Measurements from ENCODE around the gene SCGN. TPM values are rescaled to one million over a fixed set of nuclear protein-coding genes. Genes with fewer than 3 reads are reported as not detected.

SCGN gene
- total and polyA plus RNA-seq, 2 of the 4 experiments (the other 2 are of a cell fraction): not detected

DNA sequence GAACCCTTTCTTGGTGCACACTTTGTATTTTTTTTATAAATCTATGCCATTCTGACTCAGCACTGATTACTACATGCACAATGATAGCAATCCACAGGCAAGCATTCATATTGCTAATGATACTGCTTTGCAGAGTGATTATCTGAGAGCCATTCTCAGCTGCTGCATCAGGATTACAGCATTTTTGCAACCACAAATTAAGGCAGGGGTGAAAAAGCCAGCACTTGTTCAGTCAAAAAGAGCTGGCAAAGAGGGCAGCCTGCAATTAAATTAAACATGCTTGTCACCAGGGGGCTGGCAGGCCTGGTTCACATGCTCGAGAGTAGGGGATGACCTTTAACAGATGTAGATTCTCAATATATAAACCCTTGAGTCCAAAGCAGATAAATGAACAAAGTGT, 61.8 kb downstream of the SCGN start:
- H3K27ac ChIP-seq (ENCODE audit: insufficient read depth, low read length): no peak overlapping the region
- H3K4me2 ChIP-seq (ENCODE audit: low read depth, low read length): no peak overlapping the region
- no peak overlapping the region for H3K4me3 ChIP-seq (ENCODE audit: insufficient read depth, low read depth, low read length)
- H3K9ac ChIP-seq (ENCODE audit: low read depth, low read length): no peak overlapping the region
- H3K9me3 ChIP-seq (ENCODE audit: control insufficient read depth, insufficient read depth, low read length): no peaks in the 10 kb centered on the region
- no peaks in the 10 kb centered on the region for H3K4me1 ChIP-seq (ENCODE audit: control insufficient read depth, insufficient read depth, low read length)
- no peaks in the 10 kb centered on the region for H3K79me1 ChIP-seq (ENCODE audit: low read depth in 1 of 2, low read length in 2 of 2)
- H2AK9ac ChIP-seq (replicated peaks; ENCODE audit: low read depth, low read length, poor library complexity): no peak overlapping the region
- intact Hi-C loops (cut with micrococcal nuclease) (loop anchor here (10.0 kb wide), 1 partner anchor 449 kb away; no protein-coding TSS in a partner anchor), dilution Hi-C loops (cut with HindIII; ENCODE audit: low sequenced_read_pairs, unreplicated experiment) (no loop called here), in situ Hi-C loops (cut with MboI; ENCODE audit: low sequenced_read_pairs) (no loop called here)
- no peak overlapping the region for H2BK5ac ChIP-seq (ENCODE audit: low read depth, low read length, poor library complexity, severe bottlenecking)
- H2AK5ac ChIP-seq (ENCODE audit: low read depth, low read length): no peak overlapping the region
- no peak overlapping the region for H2BK120ac ChIP-seq (ENCODE audit: low read depth, low read length)
- no peak overlapping the region for H4K8ac ChIP-seq (ENCODE audit: low read depth in 2 of 2, low read length in 2 of 2)
- H4K5ac ChIP-seq (ENCODE audit: low read depth, low read length): no peak overlapping the region
- no peak overlapping the region for H2BK15ac ChIP-seq (ENCODE audit: low read depth, low read length)
- TF ChIP-seq FOS (IDR thresholded peaks at IDR 0.05; ENCODE audit: low read depth, low read length) (no peak), MXI1 (IDR thresholded peaks at IDR 0.05; ENCODE audit: borderline replicate concordance, low read depth, low read length) (no peak), RFX5 (IDR thresholded peaks at IDR 0.05; ENCODE audit: low read depth, low read length) (no peak), USF2 (IDR thresholded peaks at IDR 0.05; ENCODE audit: low read depth, low read length) (no peak), CHD1 (IDR thresholded peaks at IDR 0.05; ENCODE audit: low read depth, low read length) (no peak), NFE2L2 (IDR thresholded peaks at IDR 0.05; ENCODE audit: low read depth, low read length) (no peak), RAD21 (IDR thresholded peaks at IDR 0.05; ENCODE audit: low read length) (no peak), ELK1 (IDR thresholded peaks at IDR 0.05; ENCODE audit: borderline replicate concordance, low read depth, low read length) (no peak), MAFK (IDR thresholded peaks at IDR 0.05; ENCODE audit: low read depth, low read length) (no peak), POLR2A (IDR thresholded peaks at IDR 0.05; ENCODE audit: low read depth, low read length) (no peak), SMC3 (IDR thresholded peaks at IDR 0.05; ENCODE audit: low read depth, low read length) (no peak), CTCF (conservative IDR thresholded peaks at IDR 0.05; ENCODE audit: low read depth, low read length) (no peak), BHLHE40 (IDR thresholded peaks at IDR 0.05; ENCODE audit: low read depth, low read length) (no peak), RCOR1 (IDR thresholded peaks at IDR 0.05; ENCODE audit: insufficient replicate concordance, low read length) (no peak), CEBPB (IDR thresholded peaks at IDR 0.05; ENCODE audit: low read depth, low read length) (no peak), MAZ (IDR thresholded peaks at IDR 0.05; ENCODE audit: borderline replicate concordance, low read depth, low read length) (no peak)
- H3K14ac ChIP-seq (replicated peaks; ENCODE audit: low read depth, low read length): no peak overlapping the region
- no peaks in the 10 kb centered on the region for H3K27me3 ChIP-seq (ENCODE audit: control insufficient read depth, insufficient read depth, low read length)
- CTCF ChIA-PET: no interaction called here
- ATAC-seq (ENCODE audit: low read depth) (no peak), DNase-seq (no peak)
- no peak overlapping the region for H3K18ac ChIP-seq (ENCODE audit: low read depth, low read length)
- H2BK20ac ChIP-seq (ENCODE audit: low read depth, low read length): no peak overlapping the region
- H3K56ac ChIP-seq (ENCODE audit: extremely low read depth, insufficient read depth, low read length): no peak overlapping the region
- H3K23ac ChIP-seq (ENCODE audit: low read depth, low read length): no peak overlapping the region
- H3K9me1 ChIP-seq (ENCODE audit: insufficient read depth, low read length): no peaks in the 10 kb centered on the region
- H3K36me3 ChIP-seq (ENCODE audit: control insufficient read depth, insufficient read depth, low read length): no peaks in the 10 kb centered on the region
- no peak overlapping the region for H3K4ac ChIP-seq (ENCODE audit: low read depth, low read length)
- BruUV-seq (replicated peaks): no TSS peak
- POLR2A ChIA-PET (ENCODE audit: unreplicated experiment): no interaction called here
- no peak overlapping the region for H4K91ac ChIP-seq (ENCODE audit: insufficient read depth, low read depth, low read length)
- no peak overlapping the region for H2AFZ ChIP-seq (replicated peaks; ENCODE audit: low read length, poor library complexity)
- WGBS, 2 experiments (ENCODE audit: extremely low coverage in 2 of 2, insufficient read length in 1 of 2): no CpG with 5 or more reads among the region's 1 CpG
- no peaks in the 10 kb centered on the region for H4K20me1 ChIP-seq (ENCODE audit: insufficient read depth, low read length)
